Rectal smooth muscle tissue (tissue), 1 donor: ENCODE measurements around the gene C1orf74.

ENCODE experiments used
- H3K27ac ChIP-seq: one replicate; pipeline ENCODE4 v1.7.0; 2013; ENCODE audit warnings: low read depth, low read length, inconsistent platforms
- H3K27me3 ChIP-seq: one replicate; pipeline ENCODE4 v1.7.0; 2013; ENCODE audit warnings: low read length; ENCODE audit not compliant: control insufficient read depth, insufficient read depth
- H3K36me3 ChIP-seq: one replicate; pipeline ENCODE4 v1.7.0; 2013; ENCODE audit warnings: low read length; ENCODE audit not compliant: control insufficient read depth, insufficient read depth
- H3K4me1 ChIP-seq: one replicate; pipeline ENCODE4 v1.7.0; 2013; ENCODE audit warnings: low read length; ENCODE audit not compliant: control insufficient read depth, insufficient read depth
- H3K4me3 ChIP-seq: one replicate; pipeline ENCODE4 v1.7.0; 2013; ENCODE audit warnings: low read length
- H3K9ac ChIP-seq: one replicate; pipeline ENCODE4 v1.7.0; 2013; ENCODE audit warnings: low read length

The C1orf74 gene

GRCh38 chr1:209778102-209778501 lies 6.3 kb downstream of the C1orf74 start:
- no peaks in the 10 kb centered on the region for H3K27me3 ChIP-seq
- H3K27ac ChIP-seq, result no peak overlapping the region
- no peak overlapping the region for H3K9ac ChIP-seq
- peaks cover 3% of the 10 kb centered on the region for H3K36me3 ChIP-seq
- H3K4me1 ChIP-seq, result no peaks in the 10 kb centered on the region
- no peak overlapping the region for H3K4me3 ChIP-seq

- H3K9ac ChIP-seq, result no peak overlapping the region
- H3K27ac ChIP-seq, result no peak overlapping the region
- H3K4me3 ChIP-seq, result no peak overlapping the region
- no peaks in the 10 kb centered on the region for H3K4me1 ChIP-seq
- H3K36me3 ChIP-seq, result peaks cover 3% of the 10 kb centered on the region
- no peaks in the 10 kb centered on the region for H3K27me3 ChIP-seq
Observed at GRCh38 chr1:209777587-209777986, 6.8 kb downstream of the C1orf74 start.

DNA sequence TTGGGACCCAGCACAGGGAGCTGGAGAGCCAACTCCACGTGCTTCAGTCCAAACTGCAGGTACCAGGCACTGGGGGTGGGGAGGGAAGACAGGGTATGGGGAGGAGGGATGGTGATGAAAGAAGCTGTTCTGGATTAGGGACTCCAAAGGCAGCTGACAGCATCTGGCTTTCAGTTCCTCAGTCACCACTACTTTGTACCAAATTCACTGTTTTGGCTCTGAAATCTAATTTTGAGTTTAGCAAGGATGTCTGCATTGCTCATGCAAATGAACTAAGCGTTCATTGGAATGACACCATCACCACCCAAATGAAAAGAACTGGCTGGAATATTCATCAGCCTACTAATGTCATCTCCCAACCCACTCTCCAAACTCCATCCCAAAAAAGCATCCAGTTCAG lies 8.7 kb downstream of the C1orf74 start:
- Histone ChIP-seq H3K27me3 (no peaks in the 10 kb centered on the region), H3K27ac (no peak overlapping the region), H3K36me3 (peaks cover 3% of the 10 kb centered on the region), H3K4me1 (no peaks in the 10 kb centered on the region), H3K4me3 (no peak overlapping the region), H3K9ac (no peak overlapping the region)

DNA sequence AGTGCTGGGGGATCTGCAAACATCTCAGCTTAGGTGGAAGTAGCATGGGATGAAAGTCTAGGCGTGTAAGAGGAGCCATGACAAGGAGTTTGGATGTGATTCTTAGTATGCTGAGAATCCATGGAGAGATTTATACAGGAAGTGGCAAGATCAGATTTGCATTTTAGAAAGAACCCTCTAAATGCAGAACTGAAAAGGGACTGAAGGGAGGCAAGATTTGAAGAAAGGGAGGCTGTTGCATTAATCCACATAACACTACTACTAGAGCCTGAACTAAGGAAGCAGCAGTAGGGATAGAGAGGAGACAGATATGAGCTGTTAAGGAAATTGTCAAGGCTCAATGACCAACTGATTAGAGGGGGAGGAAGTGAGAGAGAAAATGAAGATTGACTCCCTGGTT lies 9.8 kb downstream of the C1orf74 start:
- H3K36me3 ChIP-seq, result peaks cover 3% of the 10 kb centered on the region
- H3K27ac ChIP-seq, result no peak overlapping the region
- no peaks in the 10 kb centered on the region for H3K27me3 ChIP-seq
- peaks cover 9% of the 10 kb centered on the region for H3K4me1 ChIP-seq
- no peak overlapping the region for H3K9ac ChIP-seq
- no peak overlapping the region for H3K4me3 ChIP-seq

GRCh38 chr1:209772126-209772525 lies 12.2 kb downstream of the C1orf74 start:
- H3K9ac ChIP-seq, result no peak overlapping the region
- H3K27ac ChIP-seq, result no peak overlapping the region
- no peaks in the 10 kb centered on the region for H3K27me3 ChIP-seq
- peaks cover 18% of the 10 kb centered on the region for H3K4me1 ChIP-seq
- H3K4me3 ChIP-seq, result no peak overlapping the region
- H3K36me3 ChIP-seq, result no peaks in the 10 kb centered on the region

DNA sequence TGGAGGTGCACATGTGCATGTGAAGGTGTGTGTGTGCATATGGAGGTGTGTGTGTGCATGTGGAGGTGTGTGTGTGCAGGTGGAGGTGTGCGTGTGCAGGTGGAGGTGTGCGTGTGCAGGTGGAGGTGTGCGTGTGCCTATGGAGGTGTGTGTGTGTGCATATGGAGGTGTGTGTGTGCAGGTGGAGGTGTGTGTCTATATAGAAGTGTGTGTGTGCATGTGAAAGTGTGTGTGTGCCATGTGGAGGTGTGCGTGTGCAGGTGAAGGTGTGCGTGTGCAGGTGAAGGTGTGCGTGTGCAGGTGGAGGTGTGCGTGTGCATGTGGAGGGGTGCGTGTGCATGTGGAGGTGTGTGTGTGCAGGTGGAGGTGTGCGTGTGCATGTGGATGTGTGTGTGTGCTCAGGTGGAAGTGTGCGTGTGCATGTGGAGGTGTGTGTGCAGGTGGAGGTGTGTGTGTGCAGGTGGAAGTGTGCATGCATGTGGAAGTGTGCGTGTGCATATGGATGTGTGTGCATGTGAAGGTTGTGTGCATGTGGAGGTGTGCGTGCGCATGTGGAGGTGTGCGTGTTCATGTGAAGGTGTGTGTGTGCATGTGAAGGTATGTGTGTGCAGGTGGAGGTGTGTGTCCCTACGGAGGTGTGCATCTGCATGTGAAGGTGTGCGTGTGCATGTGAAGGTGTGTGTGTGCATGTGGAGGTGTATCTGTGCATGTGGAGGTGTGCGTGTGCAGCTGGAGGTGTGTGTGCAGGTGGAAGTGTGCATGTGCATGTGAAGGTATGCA lies 13.5 kb downstream of the C1orf74 start:
- no peaks in the 10 kb centered on the region for H3K27me3 ChIP-seq
- peak overlapping the region; percentile 55 for H3K4me3 ChIP-seq
- H3K27ac ChIP-seq, result no peak overlapping the region
- H3K36me3 ChIP-seq, result no peaks in the 10 kb centered on the region
- H3K9ac ChIP-seq, result no peak overlapping the region
- peaks cover 18% of the 10 kb centered on the region for H3K4me1 ChIP-seq

- Histone ChIP-seq H3K9ac (no peak overlapping the region), H3K27ac (peak overlapping the region; percentile 81), H3K27me3 (no peaks in the 10 kb centered on the region), H3K4me1 (peaks cover 18% of the 10 kb centered on the region), H3K36me3 (no peaks in the 10 kb centered on the region), H3K4me3 (peak overlapping the region; percentile 55)
Observed at GRCh38 chr1:209769971-209770370, 14.4 kb downstream of the C1orf74 start.

DNA sequence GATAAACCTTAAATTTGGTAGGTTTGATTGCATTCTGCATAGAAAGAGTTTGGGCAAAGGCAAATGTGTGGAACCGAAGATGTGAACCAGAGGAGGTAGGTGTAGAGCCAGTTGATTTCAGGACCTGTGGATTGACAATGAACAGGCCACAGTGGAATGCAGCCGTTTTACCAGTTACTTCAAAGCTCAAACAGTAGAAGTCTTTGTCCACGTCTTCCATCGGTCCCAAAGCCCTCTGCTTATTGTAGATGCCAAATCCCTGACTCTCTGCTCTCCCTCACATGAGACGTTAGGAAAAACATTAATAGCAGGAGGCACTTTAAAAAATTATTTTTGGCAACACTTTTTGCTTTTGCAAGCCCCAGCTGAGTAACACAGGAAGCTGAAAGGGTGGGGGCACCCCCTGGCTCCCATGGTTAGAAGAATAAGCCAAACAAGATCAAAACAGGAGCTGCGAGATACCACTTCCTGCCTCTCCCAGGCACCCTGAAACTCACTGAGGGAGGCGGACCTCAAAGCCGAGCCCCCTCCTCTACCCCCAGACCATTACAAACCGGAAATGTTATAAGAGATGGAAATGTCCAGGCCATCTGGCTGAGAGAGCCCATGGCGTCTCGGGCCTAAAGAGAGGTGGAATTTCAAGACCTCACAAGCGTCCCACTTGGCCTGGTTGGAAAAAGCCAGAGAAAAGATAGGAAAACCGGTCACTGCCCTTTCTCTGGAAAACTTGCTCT lies 15.0 kb downstream of the C1orf74 start:
- H3K9ac ChIP-seq, result no peak overlapping the region
- peak overlapping the region; percentile 81 for H3K27ac ChIP-seq
- peak overlapping the region; percentile 55 for H3K4me3 ChIP-seq
- H3K4me1 ChIP-seq, result peaks cover 18% of the 10 kb centered on the region
- no peaks in the 10 kb centered on the region for H3K27me3 ChIP-seq
- no peaks in the 10 kb centered on the region for H3K36me3 ChIP-seq

DNA sequence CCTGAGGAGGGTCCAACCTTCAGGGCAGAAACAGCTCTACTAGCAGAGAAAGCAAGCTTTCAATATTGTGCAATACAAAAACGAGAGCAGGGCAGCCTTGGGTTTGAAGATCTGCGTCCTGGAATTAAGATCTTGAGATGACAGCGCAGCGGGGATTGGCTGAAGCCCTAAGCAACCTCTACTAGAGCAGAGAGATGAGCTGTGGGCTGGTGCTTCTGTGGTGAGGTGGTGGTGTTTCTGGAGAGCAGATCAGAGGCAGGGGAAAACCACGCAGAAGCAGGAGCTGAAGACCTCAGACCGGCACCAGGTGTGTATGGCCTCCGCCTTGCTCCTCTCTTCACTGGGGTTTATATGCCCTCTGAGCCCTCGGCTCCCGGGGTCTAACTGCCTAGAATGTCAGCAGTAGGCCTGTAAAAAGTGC lies 16.0 kb downstream of the C1orf74 start:
- no peaks in the 10 kb centered on the region for H3K27me3 ChIP-seq
- no peak overlapping the region for H3K9ac ChIP-seq
- peak overlapping the region; percentile 55 for H3K4me3 ChIP-seq
- peak overlapping the region; percentile 81 for H3K27ac ChIP-seq
- H3K4me1 ChIP-seq, result peaks cover 18% of the 10 kb centered on the region
- no peaks in the 10 kb centered on the region for H3K36me3 ChIP-seq

- H3K4me3 ChIP-seq, result no peak overlapping the region
Observed at GRCh38 chr1:209767706-209768105, 16.7 kb downstream of the C1orf74 start.

DNA sequence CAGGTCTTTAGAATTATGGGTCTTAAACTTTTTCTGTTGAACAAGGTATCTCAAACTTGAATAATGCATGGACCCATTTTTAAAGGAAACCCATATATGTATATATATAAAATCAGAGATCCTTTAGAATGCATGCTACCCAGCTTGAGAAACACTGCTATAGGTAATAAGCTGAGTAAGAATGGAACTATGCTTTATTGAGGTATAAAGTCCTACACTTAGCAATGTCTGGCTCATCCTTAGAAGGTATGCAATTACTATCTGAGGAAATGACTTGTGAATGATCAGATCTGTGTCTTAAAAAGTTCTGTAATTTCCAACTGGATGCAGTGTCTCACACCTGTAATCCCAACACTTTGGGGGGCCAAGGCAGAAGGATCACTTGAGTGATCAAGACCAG lies 17.3 kb downstream of the C1orf74 start:
- H3K9ac ChIP-seq, result no peak overlapping the region
- no peaks in the 10 kb centered on the region for H3K27me3 ChIP-seq
- no peak overlapping the region for H3K4me3 ChIP-seq
- H3K27ac ChIP-seq, result no peak overlapping the region
- no peaks in the 10 kb centered on the region for H3K36me3 ChIP-seq
- peaks cover 18% of the 10 kb centered on the region for H3K4me1 ChIP-seq

More at GRCh38 chr1:209767706-209768105, 16.7 kb downstream of the C1orf74 start:
- Histone ChIP-seq H3K27ac (no peak overlapping the region), H3K4me1 (peaks cover 18% of the 10 kb centered on the region), H3K36me3 (no peaks in the 10 kb centered on the region), H3K27me3 (no peaks in the 10 kb centered on the region), H3K9ac (no peak overlapping the region)

- no peak overlapping the region for H3K4me3 ChIP-seq
- H3K27me3 ChIP-seq, result no peaks in the 10 kb centered on the region
- H3K9ac ChIP-seq, result no peak overlapping the region
- H3K36me3 ChIP-seq, result no peaks in the 10 kb centered on the region
- no peak overlapping the region for H3K27ac ChIP-seq
- H3K4me1 ChIP-seq, result peaks cover 18% of the 10 kb centered on the region
Observed at GRCh38 chr1:209766051-209766450, 18.3 kb downstream of the C1orf74 start.
